Measurements from ENCODE around the gene THAP8.
A peak's percentile ranks its signal among the peaks of the same experiment; 100 is the strongest.

Gene THAP8

DNA sequence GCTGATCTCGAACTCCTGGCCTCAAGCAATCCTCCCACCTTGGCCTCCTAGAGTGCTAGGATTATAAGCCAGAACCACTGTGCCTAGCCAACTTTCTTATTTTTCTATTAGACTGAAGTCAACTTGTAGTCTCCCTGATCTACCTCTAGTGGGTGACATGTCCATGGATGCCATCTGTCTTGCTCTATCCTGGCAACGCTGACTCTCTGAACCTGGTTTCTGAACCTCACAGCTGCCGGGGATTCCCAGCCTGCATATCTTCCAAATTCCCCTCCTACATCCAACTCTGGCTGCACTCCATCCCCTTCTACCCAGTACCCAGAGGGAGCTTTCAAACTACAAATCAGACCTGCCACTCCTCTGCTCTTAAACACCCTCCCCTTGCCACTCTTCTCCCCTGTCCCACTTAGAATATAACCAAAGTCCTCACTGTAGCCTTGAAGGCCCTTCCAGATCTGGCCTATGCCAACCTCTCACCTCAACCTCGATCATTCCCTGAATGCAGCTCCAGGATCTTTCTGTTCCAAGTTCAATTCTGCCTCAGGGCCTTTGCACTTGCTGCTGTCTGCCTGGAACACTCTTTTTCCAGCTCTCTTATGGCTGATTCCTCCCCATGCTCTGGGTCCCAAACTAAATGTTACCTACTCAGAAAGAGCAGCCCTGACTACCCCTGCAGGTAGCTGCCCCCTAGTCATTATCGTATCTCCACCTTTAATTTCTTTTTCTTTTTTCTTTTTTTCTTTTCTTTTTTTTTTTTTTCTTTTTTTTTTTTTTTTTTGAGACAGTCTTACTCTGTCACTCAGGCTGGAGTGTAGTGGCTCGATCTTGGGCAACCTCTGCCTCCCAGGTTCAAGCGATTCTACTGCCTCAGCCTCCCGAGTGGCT lies 23.6 kb downstream of the THAP8 start:
- H3K4me3 ChIP-seq (ENCODE audit: low read length): no peak overlapping the region
- no peak for DNase-seq (ENCODE audit: low read depth)
- TF ChIP-seq, protein P1, sequence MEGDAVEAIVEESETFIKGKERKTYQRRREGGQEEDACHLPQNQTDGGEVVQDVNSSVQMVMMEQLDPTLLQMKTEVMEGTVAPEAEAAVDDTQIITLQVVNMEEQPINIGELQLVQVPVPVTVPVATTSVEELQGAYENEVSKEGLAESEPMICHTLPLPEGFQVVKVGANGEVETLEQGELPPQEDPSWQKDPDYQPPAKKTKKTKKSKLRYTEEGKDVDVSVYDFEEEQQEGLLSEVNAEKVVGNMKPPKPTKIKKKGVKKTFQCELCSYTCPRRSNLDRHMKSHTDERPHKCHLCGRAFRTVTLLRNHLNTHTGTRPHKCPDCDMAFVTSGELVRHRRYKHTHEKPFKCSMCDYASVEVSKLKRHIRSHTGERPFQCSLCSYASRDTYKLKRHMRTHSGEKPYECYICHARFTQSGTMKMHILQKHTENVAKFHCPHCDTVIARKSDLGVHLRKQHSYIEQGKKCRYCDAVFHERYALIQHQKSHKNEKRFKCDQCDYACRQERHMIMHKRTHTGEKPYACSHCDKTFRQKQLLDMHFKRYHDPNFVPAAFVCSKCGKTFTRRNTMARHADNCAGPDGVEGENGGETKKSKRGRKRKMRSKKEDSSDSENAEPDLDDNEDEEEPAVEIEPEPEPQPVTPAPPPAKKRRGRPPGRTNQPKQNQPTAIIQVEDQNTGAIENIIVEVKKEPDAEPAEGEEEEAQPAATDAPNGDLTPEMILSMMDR (conservative IDR thresholded peaks at IDR 0.05; ENCODE audit: low read depth, low read length): peak; percentile 23

- H3K4me3 ChIP-seq (ENCODE audit: low read length): no peak overlapping the region
- TF ChIP-seq, protein P1 (conservative IDR thresholded peaks at IDR 0.05; ENCODE audit: low read depth, low read length): no peak
- DNase-seq (ENCODE audit: low read depth): no peak
Observed at GRCh38 chr19:36028313-36029041, 25.6 kb downstream of the THAP8 start.

GRCh38 chr19:36027696-36028095 lies 26.4 kb downstream of the THAP8 start:
- H3K4me3 ChIP-seq (ENCODE audit: low read length): no peak overlapping the region
- DNase-seq (ENCODE audit: low read depth): no peak

DNA sequence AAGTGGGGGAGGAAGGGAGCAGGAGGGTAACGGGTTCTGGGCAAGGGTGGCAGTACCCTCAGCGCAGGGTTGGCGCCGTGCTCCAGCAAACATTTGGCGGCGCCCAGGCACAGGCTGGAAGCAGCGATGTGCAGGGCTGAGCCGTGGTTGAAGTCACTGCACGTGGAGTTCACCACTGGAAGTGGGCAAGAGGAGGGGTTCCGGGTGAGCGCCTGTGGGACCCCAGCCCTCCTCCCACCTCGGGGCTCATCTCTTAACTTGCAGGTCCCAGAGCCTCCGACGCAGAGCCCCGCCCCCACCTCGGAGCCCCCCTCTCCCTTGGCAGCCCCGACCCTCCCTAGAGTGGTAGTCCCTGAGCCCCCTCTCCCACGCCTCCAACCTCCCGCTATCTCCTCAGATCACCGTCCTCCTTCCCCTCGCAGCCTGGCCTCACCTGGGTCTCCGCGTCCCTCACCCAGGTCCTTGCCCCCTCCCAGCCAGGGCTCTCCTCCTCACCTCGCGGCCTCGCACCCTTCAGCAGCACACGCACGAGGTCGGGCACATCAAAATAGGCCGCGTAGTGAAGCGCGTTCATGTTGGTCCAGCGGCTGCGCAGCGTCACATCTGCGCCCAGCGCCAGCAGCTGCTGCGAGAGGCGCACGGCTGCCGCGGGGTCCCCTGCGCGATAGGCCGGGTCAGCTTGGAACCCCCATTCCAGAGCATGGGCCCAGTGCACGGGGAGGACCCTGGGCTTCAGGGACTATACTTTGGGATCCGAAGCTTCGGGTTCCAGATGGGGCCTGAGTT lies 27.8 kb downstream of the THAP8 start:
- TF ChIP-seq, protein P1 (conservative IDR thresholded peaks at IDR 0.05; ENCODE audit: low read depth, low read length): no peak
- DNase-seq (ENCODE audit: low read depth): no peak
- no peak overlapping the region for H3K4me3 ChIP-seq (ENCODE audit: low read length)

More at GRCh38 chr19:36027696-36028095, 26.4 kb downstream of the THAP8 start:
- TF ChIP-seq, protein P1 (conservative IDR thresholded peaks at IDR 0.05; ENCODE audit: low read depth, low read length): no peak

GRCh38 chr19:36025541-36025940 lies 28.5 kb downstream of the THAP8 start:
- TF ChIP-seq, protein P1 (conservative IDR thresholded peaks at IDR 0.05; ENCODE audit: low read depth, low read length): no peak
- no peak overlapping the region for H3K4me3 ChIP-seq (ENCODE audit: low read length)
- DNase-seq (ENCODE audit: low read depth): no peak

- no peak overlapping the region for H3K4me3 ChIP-seq (ENCODE audit: low read length)
- TF ChIP-seq, protein P1 (conservative IDR thresholded peaks at IDR 0.05; ENCODE audit: low read depth, low read length): no peak
- DNase-seq (ENCODE audit: low read depth): no peak
Observed at GRCh38 chr19:36023432-36023831, 30.7 kb downstream of the THAP8 start.
